HG03280 (cell line): ENCODE results near the gene INPPL1.

ENCODE experiments used
- ATAC-seq: cut with Tn5 transposase; IDR thresholded peaks from one replicate; pipeline ENCODE4 v1.9.1; 2021; ENCODE audit warnings: mild to moderate bottlenecking, moderate library complexity; ENCODE audit not compliant: unreplicated experiment

Gene INPPL1

DNA sequence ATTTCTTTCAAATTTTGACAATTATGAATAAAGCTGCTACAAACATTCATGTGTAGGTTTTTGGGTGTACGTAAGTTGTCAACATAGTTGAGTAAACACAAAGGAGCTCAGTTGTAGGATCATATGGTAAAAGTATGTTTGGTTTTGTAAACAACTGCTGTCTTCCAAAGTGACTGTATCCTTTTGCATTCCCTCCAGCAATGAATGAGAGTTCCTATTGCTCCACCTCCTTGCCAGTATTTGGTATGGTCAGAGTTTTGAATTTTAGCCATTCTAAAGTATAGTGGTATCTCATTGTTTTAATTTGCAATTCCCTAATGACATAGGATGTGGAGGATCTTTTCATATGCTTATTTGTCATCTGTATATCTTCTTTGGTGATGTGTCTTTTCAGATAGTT, 47.4 kb downstream of the INPPL1 start:
- ATAC-seq, result no peak

DNA sequence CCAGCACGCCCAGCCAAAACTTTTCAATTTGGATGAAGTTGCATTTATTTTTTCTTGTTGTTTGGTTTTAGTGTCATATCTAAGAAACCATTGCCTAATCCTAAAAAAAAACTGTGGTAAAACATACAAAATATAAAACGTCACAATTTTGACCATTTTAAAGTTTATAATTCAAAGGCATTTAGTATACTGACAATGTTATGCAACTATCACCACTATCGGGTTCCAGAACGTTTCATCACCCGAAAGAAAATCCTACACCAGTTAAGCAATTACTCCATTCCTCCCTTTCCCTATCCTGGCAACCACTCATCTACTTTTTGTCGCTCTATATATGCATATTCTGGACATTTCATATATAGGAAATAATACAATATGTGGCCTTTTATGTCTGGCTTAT, 49.9 kb downstream of the INPPL1 start:
- no peak for ATAC-seq

DNA sequence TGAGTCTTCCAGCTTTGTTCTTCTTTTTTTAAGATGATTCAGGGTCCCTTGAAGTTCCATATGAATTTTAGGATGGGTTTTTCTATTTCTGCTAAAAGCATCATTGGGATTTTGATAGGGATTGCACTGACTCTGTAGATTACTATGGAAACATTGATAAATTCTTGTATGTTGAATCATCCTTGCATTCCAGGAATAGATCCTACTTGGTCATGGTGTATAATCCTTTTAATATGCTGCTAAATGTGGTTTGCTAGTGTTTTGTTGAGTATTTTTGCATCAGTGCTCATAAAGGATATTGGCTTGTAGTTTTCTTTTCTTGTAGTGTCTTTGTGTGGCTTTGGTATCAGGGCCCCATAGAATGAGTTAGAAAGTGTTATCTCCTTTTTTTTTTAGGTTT, 54.3 kb downstream of the INPPL1 start:
- no peak for ATAC-seq

DNA sequence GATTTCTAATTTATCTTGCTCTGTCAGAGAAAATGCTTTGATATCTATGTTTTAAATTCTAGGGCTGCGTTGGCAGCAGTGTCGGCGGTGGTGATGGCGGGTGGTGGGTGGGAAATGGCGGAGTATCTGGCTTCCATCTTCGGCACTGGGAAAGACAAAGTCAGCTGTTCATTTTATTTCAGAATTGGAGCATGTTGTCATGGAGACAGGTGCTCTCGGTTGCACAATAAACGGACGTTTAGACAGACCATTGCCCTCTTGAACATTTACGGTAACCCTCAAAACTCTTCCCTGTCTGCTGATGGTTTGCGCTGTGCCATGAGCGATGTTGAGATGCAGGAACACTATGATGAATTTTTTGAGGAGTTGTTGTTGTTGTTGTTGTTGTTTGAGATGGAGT, 55.5 kb downstream of the INPPL1 start:
- no peak for ATAC-seq

DNA sequence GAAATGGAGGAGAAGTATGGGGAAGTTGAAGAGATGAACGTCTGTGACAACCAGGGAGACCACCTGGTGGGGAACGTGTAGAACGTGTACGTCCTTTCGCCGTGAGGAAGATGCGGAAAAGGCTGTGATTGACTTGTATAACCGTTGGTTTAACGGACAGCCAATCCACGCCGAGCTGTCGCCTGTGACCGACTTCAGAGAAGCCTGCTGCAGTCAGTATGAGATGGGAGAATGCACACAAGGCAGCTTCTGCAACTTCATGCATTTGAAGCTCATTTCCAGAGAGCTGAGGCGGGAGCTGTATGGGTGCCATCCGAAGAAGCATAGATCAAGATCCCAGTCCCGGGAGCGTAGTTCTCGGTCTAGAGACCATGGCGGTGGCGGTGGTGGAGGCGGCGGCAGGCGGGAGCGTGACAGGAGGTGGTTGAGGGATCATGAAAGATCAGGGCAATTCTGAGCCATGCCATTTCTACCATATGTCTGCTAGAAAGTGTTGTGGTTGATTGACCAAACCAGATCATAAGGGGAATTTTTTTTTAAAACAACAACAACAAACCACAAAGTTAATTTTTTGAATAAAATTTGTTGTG, 56.3 kb downstream of the INPPL1 start:
- no peak for ATAC-seq

DNA sequence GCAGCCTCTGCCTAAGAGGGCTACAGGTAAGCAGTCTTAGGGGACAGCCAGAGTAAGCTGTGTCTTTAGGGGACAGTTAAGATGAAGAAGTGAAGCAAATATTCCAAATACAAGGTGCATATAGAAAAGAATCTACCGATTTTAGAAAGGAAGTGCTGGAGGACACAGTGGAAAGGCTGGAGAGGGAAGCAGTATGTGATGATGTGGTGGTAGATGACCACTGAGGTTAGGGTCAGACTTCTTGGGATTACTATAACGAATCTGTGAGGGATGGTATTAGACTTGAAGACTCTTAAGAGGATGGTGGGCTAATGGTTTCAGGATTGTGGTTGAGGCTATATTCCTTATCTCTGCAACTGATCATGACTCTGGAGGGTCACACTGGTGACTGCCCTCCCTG, 59.4 kb downstream of the INPPL1 start:
- ATAC-seq, result no peak

DNA sequence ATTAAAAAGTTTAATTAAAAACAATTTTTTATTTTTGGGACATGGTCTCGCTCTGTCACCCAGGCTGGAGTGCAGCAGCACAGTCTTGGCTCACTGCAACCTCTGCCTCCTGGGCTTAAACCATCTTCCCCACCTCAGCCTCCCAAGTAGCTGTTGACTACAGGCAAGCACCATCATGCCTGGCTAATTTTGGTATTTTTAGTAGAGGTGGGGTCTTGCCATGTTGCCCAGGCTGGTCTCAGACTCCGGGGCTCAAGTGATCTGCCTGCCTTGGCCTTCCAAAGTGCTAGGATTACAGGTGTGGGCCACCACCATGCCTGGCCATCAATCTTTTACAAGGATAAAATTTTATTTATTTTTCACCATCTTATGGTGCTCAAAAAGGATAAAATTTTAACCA, 62.7 kb downstream of the INPPL1 start:
- ATAC-seq, result no peak
